Neural progenitor cell (in vitro differentiated cells): Measurements from ENCODE around the gene SNAI1. TPM values are rescaled to one million over a fixed set of nuclear protein-coding genes. Genes with fewer than 3 reads are reported as not detected.
A peak's percentile ranks its signal among the peaks of the same experiment; 100 is the strongest.

Source experiments
- DNase-seq: peaks from one replicate; pipeline ENCODE4 v3.0.0-alpha.2; 2016; ENCODE audit warnings: low spot score
- H2AFZ ChIP-seq: fragments of 200-600 bp; sonication (generic); replicated peaks from 2 replicates; pipeline ENCODE4 v1.6.1; 2016; ENCODE audit warnings: antibody characterized with exemption
- H3F3A ChIP-seq: fragments of 200-600 bp; sonication (generic); 2 replicates; pipeline ENCODE4 v1.6.1; 2016; ENCODE audit warnings: antibody characterized with exemption, low read depth
- H3K27ac ChIP-seq: fragments of 200-600 bp; sonication (generic); 2 replicates; pipeline ENCODE4 v1.5.1; 2016; ENCODE audit warnings: mild to moderate bottlenecking
- H3K27me3 ChIP-seq: fragments of 200-600 bp; sonication (generic); 2 replicates; pipeline ENCODE4 v1.6.1; 2016; ENCODE audit warnings: mild to moderate bottlenecking, moderate library complexity
- H3K36me3 ChIP-seq: fragments of 200-600 bp; sonication (generic); 2 replicates; pipeline ENCODE4 v1.5.1; 2016
- H3K4me1 ChIP-seq: fragments of 200-600 bp; sonication (generic); 2 replicates; pipeline ENCODE4 v1.6.1; 2016; ENCODE audit warnings: mixed run types
- H3K4me2 ChIP-seq: fragments of 200-600 bp; sonication (generic); 2 replicates; pipeline ENCODE4 v1.6.1; 2016
- H3K4me3 ChIP-seq: fragments of 200-600 bp; sonication (generic); 2 replicates; pipeline ENCODE4 v1.5.1; 2016
- H3K79me2 ChIP-seq: fragments of 200-600 bp; sonication (generic); 2 replicates; pipeline ENCODE4 v1.6.1; 2016; ENCODE audit warnings: low read depth
- H3K9ac ChIP-seq: fragments of 200-600 bp; sonication (generic); 2 replicates; pipeline ENCODE4 v1.6.1; 2016
- H3K9me3 ChIP-seq: fragments of 200-600 bp; sonication (generic); 2 replicates; pipeline ENCODE4 v1.5.1; 2016; ENCODE audit warnings: low read depth
- H4K20me1 ChIP-seq: fragments of 200-600 bp; sonication (generic); 2 replicates; pipeline ENCODE4 v1.6.1; 2016; ENCODE audit warnings: low read depth
- H3K27ac Mint-ChIP-seq: 3 replicates; pipeline ENCODE4 v1.8.0; 2021; ENCODE audit warnings: mixed read lengths
- H3K27me3 Mint-ChIP-seq: 2 replicates; pipeline ENCODE4 v1.8.0; 2022; ENCODE audit warnings: low read depth, mild to moderate bottlenecking, inconsistent platforms, moderate library complexity, mixed read lengths; ENCODE audit not compliant: insufficient read depth
- H3K36me3 Mint-ChIP-seq: 3 replicates; pipeline ENCODE4 v1.8.0; 2021; ENCODE audit warnings: mixed read lengths
- H3K4me1 Mint-ChIP-seq: 3 replicates; pipeline ENCODE4 v1.8.0; 2021; ENCODE audit warnings: mixed read lengths
- H3K4me3 Mint-ChIP-seq: 3 replicates; pipeline ENCODE4 v1.8.0; 2021; ENCODE audit warnings: mild to moderate bottlenecking, moderate library complexity, mixed read lengths
- H3K9me3 Mint-ChIP-seq: 3 replicates; pipeline ENCODE4 v1.8.0; 2020; ENCODE audit warnings: mixed read lengths
- EZH2 ChIP-seq: fragments of 200-600 bp; sonication (generic); IDR thresholded peaks from 2 replicates; pipeline ENCODE4 v1.6.1; 2017; ENCODE audit warnings: antibody characterized with exemption, mild to moderate bottlenecking, moderate library complexity
- EZH2phosphoT487 ChIP-seq: fragments of 200-600 bp; sonication (generic); IDR thresholded peaks from 2 replicates; pipeline ENCODE4 v1.6.1; 2017; ENCODE audit warnings: antibody characterized with exemption
- total RNA-seq: library from RNA; depleted of rRNA; stranded (reverse); fragments of >200 nt; gene quantifications from 2 replicates; pipeline ENCODE4 v1.2.3, GENCODE V29; 2015; ENCODE audit warnings: low replicate concordance
- TF ChIP-seq, protein P1 (sequence below): fragments of 200-600 bp; sonication (generic); IDR thresholded peaks from 2 replicates; pipeline ENCODE4 v1.5.1; 2017; ENCODE audit warnings: antibody characterized with exemption, mild to moderate bottlenecking

SNAI1 gene
- total RNA-seq, 1 donor from 2014 or later = 1.1 TPM

DNA sequence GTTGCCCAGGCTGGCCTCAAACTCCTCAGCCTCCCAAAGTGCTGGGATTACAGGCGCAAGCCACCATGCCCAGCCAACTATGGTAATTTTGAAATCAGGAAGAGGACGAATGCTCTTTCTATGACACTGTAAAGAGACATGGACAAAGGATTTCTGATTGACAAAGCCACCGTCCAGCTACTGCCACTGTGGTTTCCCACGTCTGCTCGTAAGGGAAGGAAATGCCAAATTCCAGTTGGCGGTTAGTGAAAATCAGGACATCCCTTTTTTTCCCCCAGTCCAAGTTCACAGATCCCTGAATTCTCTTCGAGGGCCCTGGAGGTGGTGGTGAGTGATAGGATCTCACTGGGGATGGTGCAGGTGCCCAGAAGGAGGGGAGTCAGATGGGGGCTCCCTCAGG, 31.2 kb downstream of the SNAI1 start:
- peaks cover 7% of the 10 kb centered on the region for H3K4me1 ChIP-seq
- no peak overlapping the region for H3K9ac ChIP-seq
- H3K27ac ChIP-seq = no peak overlapping the region
- no peaks in the 10 kb centered on the region for H4K20me1 ChIP-seq
- H3K27me3 ChIP-seq = peaks cover 25% of the 10 kb centered on the region
- H2AFZ ChIP-seq = no peak overlapping the region
- Mint-ChIP-seq H3K9me3 (no peaks in the 10 kb centered on the region), H3K4me3 (no peak overlapping the region), H3K36me3 (no peaks in the 10 kb centered on the region), H3K4me1 (peaks cover 35% of the 10 kb centered on the region), H3K27ac (peak overlapping the region; percentile 33), H3K27me3 (peaks cover 12% of the 10 kb centered on the region)
- DNase-seq = no peak
- H3K9me3 ChIP-seq = no peaks in the 10 kb centered on the region
- TF ChIP-seq EZH2phosphoT487 (no peak), EZH2 (no peak)
- TF ChIP-seq, protein P1, sequence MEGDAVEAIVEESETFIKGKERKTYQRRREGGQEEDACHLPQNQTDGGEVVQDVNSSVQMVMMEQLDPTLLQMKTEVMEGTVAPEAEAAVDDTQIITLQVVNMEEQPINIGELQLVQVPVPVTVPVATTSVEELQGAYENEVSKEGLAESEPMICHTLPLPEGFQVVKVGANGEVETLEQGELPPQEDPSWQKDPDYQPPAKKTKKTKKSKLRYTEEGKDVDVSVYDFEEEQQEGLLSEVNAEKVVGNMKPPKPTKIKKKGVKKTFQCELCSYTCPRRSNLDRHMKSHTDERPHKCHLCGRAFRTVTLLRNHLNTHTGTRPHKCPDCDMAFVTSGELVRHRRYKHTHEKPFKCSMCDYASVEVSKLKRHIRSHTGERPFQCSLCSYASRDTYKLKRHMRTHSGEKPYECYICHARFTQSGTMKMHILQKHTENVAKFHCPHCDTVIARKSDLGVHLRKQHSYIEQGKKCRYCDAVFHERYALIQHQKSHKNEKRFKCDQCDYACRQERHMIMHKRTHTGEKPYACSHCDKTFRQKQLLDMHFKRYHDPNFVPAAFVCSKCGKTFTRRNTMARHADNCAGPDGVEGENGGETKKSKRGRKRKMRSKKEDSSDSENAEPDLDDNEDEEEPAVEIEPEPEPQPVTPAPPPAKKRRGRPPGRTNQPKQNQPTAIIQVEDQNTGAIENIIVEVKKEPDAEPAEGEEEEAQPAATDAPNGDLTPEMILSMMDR = no peak
- H3K4me2 ChIP-seq = no peak overlapping the region
- H3K36me3 ChIP-seq = no peaks in the 10 kb centered on the region
- no peak overlapping the region for H3K4me3 ChIP-seq
- H3K79me2 ChIP-seq = no peaks in the 10 kb centered on the region
- peaks cover 8% of the 10 kb centered on the region for H3F3A ChIP-seq

DNA sequence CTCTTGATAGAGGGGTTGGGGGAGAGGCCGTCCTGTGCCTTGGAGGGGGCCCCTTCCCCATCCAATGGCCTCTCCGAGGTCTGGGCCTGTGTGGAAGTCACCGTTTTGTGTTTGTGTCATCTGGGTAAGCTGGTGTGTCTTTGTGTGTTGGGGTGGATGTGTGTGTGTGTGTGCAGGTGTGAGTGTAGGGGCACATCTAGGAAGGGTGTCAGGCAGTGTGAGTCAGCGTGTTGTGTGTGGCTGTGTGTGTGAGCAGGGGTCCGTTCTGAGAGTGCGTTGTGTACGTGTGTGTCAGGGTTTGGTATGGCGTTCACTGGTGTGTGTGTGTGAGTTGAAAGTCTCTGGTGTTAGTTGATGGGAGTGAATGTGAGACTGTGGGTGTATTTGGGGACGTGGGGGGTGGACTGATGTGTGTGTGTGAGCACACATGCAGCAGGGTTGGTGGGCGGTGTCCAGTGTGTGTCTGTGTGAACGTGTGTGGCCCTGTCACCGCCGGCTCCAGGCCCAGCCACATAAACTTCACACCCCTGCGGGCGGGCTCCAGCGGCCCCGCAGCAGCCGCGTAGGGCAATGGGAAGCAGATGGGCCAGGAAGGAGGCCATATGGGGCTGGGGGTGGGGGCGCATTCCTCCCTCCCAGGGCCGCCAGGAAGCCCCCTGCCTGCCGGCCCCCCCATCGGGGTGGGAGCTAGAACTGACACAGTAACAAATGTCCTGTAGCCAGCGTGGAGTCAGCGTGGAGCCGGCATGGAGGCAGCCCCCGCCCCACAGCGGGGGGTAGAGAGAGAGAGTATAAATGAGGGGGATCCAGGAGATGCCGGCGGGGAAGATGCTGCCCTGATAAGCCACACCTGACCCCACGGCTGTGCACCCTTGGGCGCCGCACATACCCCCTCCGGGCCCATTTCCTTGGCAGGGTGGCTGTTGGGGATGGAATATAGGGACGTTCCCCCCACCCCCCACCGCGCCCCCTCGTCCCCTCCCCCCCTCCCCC, 32.1 kb downstream of the SNAI1 start:
- Histone ChIP-seq H3K4me1 (peaks cover 7% of the 10 kb centered on the region), H3K4me3 (no peak overlapping the region), H4K20me1 (no peaks in the 10 kb centered on the region), H3K36me3 (no peaks in the 10 kb centered on the region), H3K9ac (no peak overlapping the region), H3K79me2 (no peaks in the 10 kb centered on the region), H2AFZ (no peak overlapping the region), H3K27me3 (peaks cover 16% of the 10 kb centered on the region), H3K27ac (no peak overlapping the region), H3K9me3 (no peaks in the 10 kb centered on the region), H3F3A (peaks cover 8% of the 10 kb centered on the region), H3K4me2 (no peak overlapping the region)
- Mint-ChIP-seq H3K9me3 (no peaks in the 10 kb centered on the region), H3K4me1 (peaks cover 32% of the 10 kb centered on the region), H3K4me3 (no peak overlapping the region), H3K27ac (peak overlapping the region; percentile 14), H3K36me3 (no peaks in the 10 kb centered on the region), H3K27me3 (peaks cover 14% of the 10 kb centered on the region)
- TF ChIP-seq EZH2phosphoT487 = no peak
- TF ChIP-seq, protein P1 = no peak
- TF ChIP-seq EZH2 = no peak
- no peak for DNase-seq

DNA sequence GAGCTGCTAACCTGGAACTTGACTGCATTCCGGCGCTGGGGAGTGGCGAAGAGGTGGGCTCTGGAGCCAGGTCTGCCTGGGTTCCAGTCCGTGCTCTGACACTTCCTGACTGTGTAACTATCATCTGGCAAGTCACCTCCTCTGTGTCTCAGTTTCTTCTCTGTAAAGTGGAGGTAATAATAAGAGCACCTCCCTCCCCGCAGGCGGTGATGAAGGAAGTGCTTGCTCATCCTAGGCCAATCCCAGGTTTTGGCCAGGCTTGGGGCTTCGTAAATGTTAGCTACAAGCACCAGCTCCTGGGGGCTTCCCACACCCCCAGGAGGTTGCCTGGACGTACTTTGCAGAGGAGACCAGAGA, 32.8 kb downstream of the SNAI1 start:
- Mint-ChIP-seq H3K4me3 (no peak overlapping the region), H3K4me1 (peaks cover 32% of the 10 kb centered on the region)

More for the DNA sequence above, 32.8 kb downstream of the SNAI1 start:
- H3K4me1 ChIP-seq = peaks cover 7% of the 10 kb centered on the region
- H3K36me3 Mint-ChIP-seq = no peaks in the 10 kb centered on the region
- H3K4me3 ChIP-seq = no peak overlapping the region
- H3K27me3 Mint-ChIP-seq = peaks cover 14% of the 10 kb centered on the region
- no peaks in the 10 kb centered on the region for H4K20me1 ChIP-seq
- TF ChIP-seq EZH2phosphoT487 (no peak), EZH2 (no peak)
- TF ChIP-seq, protein P1 = no peak
- no peak overlapping the region for H3K9ac ChIP-seq
- H3K27ac ChIP-seq = no peak overlapping the region
- H3K36me3 ChIP-seq = no peaks in the 10 kb centered on the region
- H2AFZ ChIP-seq = no peak overlapping the region
- H3F3A ChIP-seq = peaks cover 10% of the 10 kb centered on the region
- H3K27me3 ChIP-seq = peaks cover 9% of the 10 kb centered on the region
- no peak for DNase-seq
- H3K9me3 ChIP-seq = no peaks in the 10 kb centered on the region
- H3K27ac Mint-ChIP-seq = peak overlapping the region; percentile 50
- no peak overlapping the region for H3K4me2 ChIP-seq
- no peaks in the 10 kb centered on the region for H3K9me3 Mint-ChIP-seq
- no peaks in the 10 kb centered on the region for H3K79me2 ChIP-seq
